NAMALWA (cell line): ENCODE measurements around the gene POLRMT.
"Not testable (repeated sequence)": the region's sequence is repeated elsewhere in the genome, so short reads cannot be mapped to it uniquely, and the experiment has no call there.

Source experiments
- DNase-seq: peaks from one replicate; pipeline ENCODE4 v3.0.0-alpha.2; 2015; ENCODE audit warnings: low spot score

The POLRMT gene

GRCh38 chr19:626566-626965 is 6.8 kb downstream of the POLRMT start:
- not testable (repeated sequence) for DNase-seq

DNA sequence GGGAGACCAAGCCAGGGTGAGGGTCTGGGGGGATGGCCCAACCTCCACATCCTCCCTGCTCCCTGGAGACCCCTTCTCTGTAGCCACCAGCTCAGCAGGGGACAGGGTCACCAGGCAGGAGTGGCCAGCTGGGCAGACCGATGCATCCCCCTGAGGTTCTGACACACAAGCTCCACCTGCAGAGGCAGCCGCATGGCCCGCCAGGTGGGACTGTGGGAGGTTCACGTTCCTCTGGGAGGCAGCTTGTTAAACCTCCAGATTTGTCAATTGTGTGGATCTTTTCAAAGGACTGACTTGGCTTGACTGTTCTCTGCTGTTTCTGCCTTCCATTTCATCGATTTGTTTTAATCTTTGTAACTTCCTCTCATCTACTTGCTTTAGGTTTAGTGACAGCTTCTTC is 8.1 kb downstream of the POLRMT start:
- no peak for DNase-seq

DNA sequence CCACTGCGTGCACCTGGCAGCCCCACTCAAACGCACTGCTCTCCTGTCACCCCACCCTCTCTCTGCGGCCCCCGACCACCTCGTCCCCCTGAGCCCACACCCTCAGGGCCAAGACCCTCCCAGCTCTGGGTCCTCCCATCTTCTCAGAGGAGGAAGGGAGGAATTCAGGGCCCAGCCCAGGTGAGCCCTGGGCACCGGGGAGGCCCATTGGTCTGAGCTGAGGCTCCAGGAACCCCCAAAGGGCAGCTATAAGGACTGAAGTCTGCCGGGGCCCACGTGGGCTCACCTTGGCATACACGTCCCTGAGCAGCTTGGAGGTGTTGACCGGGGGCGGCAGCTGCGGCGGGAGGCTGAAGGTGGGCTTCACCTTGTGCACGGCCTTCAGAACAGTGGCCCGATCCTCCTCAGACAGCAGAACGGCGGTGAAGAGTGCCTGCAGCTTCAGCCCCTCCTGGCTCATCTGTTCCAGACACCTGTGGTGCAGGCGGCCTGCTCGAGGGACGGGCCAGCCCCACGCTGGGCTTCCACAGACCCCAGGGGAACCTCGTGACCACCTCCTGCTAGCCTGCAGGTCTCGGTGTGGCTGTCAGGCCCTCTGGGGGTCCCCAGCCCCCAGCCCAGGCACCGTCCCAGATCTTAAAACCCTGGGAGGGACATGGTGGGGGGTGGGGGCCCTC is 8.8 kb downstream of the POLRMT start:
- DNase-seq, result no peak

- DNase-seq, result no peak
These were observed 9.4 kb downstream of the POLRMT start for GRCh38 chr19:623974-624373.

- DNase-seq, result no peak
These were observed 10.0 kb downstream of the POLRMT start for GRCh38 chr19:623175-623916.

DNA sequence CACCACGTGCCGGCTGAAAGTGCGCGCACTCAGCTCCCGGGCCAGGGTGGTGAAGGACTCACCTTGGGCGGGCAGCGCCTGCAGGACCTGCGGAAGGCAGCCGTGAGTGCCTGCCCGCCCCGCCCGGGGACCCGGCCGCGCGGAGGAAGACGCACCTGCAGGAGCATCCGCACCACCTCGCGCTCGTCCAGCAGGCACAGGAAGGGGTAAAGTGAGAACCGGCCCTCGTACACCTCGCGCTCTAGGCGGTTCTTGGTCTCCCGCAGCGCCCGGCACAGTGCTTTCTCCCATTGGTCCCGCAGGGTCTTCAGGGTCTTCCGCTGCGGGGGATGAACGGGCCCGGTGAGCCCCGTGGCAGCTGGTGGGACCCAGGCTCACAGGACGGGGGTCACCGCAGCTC is 10.7 kb downstream of the POLRMT start:
- DNase-seq, result no peak

- DNase-seq, result no peak
These were observed 11.5 kb downstream of the POLRMT start for GRCh38 chr19:621819-622218.

DNA sequence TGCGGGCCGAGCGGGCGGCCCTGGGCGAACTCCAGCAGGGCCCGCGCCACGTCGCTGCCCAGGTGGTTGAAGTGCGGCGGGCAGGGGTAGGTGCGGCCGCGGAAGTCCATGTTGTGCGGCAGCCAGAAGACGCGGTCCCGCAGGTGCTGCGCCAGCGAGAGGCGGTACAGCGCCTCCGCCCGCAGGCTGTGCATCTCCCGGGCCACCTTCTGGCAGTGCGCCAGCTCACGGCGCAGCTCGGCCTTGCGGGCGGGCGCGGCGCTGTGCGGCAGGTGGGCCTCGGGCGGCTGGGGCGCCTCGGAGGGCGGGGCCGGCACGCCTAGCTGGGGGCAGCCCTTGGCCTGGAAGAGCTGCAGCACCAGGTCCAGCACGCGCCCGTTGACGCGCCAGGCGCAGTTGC is 12.1 kb downstream of the POLRMT start:
- not testable (repeated sequence) for DNase-seq

DNA sequence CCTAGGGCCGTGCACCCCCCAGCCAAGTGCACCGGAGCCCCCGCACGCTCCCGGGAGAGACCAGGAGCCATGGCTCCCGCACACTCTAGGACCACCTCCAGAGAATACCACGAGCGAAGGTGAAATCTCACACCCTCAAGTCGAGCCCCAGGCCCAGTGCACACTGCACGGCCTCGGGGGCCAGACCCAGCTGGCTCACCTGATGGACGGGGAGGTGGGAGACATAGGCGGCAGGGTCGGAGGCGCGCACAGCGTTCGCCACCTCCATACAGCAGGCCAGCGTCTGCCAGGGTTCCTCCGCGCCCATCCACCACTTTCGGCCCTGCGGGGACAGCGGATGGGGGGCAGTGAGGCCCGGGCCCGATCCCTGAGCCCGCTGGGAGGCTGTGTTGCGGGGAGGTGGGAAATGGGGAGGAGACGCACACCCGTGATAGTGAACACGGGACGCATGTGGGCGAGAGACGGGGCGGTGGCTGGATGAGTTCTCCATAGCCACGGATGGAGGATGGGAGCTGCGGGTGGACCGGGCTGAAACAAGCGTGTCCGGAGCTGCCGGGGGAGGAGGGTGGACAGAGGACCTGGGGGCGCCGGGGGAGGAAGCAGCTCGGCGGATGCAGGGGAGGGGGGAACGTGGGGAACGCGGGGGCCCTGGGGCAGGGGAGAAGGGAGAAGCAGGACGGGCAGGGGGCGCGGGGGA is 13.0 kb downstream of the POLRMT start:
- no peak for DNase-seq

DNA sequence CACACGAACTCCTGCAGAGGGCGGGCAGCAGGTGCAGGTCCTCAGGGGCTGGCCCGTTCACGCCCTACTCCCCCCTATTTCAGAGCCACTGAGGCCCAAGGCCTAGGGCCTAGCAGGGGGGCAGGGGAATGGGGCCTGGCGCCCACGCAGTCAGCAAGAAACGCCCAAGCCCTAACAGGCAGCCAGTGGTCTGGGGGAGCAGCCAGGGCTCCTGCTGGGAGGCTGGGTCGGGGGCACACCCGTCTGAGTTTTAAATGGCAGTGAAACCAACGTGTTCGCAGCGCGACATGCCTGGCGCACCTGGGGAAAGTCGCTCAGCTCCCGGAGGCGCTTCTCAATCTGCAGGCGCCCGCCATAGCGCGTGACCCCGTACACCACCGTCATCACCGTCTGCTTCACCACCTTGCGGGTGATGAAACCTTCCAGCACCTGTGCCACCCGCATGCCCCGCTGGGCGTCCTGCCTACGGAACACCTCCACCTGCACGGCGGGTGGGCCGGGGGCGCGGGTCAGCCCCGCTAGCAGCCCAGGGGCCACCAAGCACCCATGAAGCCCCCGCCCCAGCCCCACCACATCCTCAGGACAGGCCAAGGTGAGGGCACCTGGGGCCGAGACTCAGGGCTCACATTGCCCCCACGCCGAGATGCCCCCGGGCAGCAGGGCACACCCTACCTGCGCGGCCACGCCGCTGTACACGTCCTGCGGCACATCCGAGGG is 13.9 kb downstream of the POLRMT start:
- DNase-seq, result no peak

DNA sequence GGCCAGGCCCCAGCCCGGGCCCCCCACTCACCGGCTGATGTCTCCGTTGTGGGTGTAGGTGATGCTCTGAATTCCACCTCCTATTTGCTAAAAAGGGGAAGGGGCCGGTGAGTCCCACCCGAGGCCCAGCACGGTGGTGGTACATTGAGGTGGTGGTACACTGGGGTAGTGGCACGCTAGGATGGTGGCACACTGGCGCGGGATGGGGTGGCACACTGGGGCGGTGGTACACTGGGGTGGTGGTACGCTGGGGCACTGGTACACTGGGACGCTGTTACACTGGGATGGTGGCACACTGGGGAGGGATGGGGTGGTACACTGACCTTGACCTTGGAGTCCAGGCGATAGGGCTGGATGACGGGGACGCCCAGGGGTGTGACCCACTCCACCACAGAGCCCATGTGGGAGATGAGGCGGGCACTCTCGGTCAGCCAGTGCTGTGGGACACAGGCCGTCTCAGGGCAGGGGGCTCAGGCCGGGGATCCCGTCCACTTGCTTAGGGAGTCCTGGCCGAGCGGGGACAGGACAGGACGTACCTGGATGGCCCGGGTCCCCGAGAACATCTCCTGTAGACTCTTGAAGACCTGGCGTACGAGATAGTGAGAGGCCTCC is 14.6 kb downstream of the POLRMT start:
- no peak for DNase-seq

GRCh38 chr19:618247-618619 is 15.1 kb downstream of the POLRMT start:
- DNase-seq, result no peak

GRCh38 chr19:617551-618246 is 15.6 kb downstream of the POLRMT start:
- no peak for DNase-seq

- no peak for DNase-seq
These were observed 16.4 kb downstream of the POLRMT start for GRCh38 chr19:616747-617526.

DNA sequence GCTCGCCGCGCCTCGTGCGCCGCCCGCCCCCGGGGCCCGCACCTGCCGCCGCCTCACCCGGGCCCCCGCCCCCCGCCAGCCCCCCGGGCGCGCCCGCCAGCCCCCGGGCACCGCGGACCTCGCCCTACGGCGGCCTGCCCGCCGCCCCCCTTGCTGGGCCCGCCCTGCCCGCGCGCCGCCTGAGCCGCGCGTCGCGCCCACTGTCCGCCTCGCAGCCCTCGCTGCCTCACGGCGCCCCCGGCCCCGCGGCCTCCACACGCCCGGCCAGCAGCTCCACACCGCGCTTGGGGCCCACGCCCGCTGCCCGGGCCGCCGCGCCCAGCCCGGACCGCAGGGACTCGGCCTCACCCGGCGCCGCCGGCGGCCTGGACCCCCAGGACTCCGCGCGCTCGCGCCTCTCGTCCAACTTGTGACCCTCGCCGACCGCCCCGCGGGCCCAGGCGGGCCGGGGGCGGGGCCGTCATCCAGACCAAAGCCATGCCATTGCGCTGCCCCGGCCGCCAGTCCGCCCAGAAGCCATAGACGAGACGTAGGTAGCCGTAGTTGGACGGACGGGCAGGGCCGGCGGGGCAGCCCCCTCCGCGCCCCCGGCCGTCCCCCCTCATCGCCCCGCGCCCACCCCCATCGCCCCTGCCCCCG is 17.2 kb downstream of the POLRMT start:
- DNase-seq, result no peak

DNA sequence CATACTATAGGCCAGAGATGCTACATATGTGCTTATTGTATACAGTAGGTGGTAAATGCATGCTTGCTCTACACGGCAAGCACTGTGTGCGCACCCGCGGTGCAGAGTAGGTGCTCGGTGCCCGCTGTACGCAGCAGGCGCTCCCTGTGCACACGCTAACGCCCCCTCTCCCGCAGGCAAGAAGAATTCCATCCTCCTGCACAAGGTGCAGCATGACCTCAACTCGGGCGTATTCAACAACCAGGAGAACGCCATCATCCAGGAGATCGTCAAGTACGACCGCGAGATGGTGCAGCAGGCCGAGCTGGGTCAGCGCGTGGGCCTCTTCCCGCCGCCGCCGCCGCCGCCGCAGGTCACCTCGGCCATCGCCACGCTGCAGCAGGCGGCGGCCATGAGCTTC is 17.7 kb downstream of the POLRMT start:
- no peak for DNase-seq

DNA sequence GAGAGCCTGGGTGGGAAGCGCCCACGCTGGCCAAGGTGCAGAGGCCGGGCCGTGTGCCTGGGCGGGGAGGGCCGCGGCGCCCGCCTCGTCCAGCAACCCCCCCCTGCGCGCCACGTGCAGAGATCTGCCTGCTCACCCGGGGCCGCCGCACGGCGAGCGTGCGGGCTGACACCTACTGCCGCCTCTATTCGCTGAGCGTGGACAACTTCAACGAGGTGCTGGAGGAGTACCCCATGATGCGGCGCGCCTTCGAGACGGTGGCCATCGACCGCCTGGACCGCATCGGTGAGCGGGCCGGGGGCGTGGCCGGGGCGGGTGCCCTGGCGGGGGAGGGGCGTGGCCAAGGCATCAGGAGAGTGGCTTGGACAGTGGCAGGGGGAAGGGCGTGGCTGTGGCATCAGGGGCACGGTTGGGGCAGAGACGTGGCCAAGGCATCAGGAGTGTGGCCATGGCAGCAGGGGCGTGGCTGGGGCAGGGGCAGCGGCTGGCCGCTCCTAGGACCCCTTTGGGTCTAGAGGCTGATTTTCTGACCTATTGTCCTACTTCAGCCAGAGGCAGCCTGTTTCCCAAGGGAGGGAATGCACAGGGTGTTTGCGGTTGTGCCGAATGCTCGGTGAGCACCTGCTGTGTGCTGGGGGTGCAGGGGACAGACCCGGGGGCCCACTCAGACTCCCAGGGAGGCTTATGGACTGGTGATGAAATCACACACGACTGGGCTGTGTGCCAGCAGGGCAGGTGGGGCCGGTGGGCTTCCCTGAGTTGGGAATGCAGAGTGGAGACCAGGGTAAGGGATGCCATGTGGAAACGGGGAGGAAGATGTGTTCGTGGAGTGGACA is 19.4 kb downstream of the POLRMT start:
- no peak for DNase-seq

- no peak for DNase-seq
These were observed 20.4 kb downstream of the POLRMT start for GRCh38 chr19:612941-613340.

GRCh38 chr19:611481-611868 is 21.9 kb downstream of the POLRMT start:
- no peak for DNase-seq
